GM12891 (cell line): ENCODE measurements around the gene PPP2R1B.

Source experiments
- POLR2A ChIP-seq: IDR thresholded peaks from 2 replicates; pipeline ENCODE4 v1.6.1; 2011; ENCODE audit warnings: low read depth, low read length, control low read depth
- POLR2AphosphoS5 ChIP-seq: IDR thresholded peaks from 2 replicates; pipeline ENCODE4 v1.6.1; 2011; ENCODE audit warnings: low read depth, low read length, control low read depth
- POU2F2 ChIP-seq: IDR thresholded peaks from 2 replicates; pipeline ENCODE4 v1.6.1; 2011; ENCODE audit warnings: low read depth, mild to moderate bottlenecking, control low read depth, low read length, moderate library complexity
- SPI1 ChIP-seq: IDR thresholded peaks from 2 replicates; pipeline ENCODE4 v1.6.1; 2011; ENCODE audit warnings: low read depth, low read length, control low read depth
- TAF1 ChIP-seq: IDR thresholded peaks from 2 replicates; pipeline ENCODE4 v1.6.1; 2011; ENCODE audit warnings: low read depth, low read length, control low read depth

GRCh38 chr11:111774955-111775710 lies 8.9 kb upstream of the PPP2R1B start:
- TF ChIP-seq POLR2A, result no peak
- TF ChIP-seq POLR2AphosphoS5, result no peak
- TF ChIP-seq TAF1, result no peak
- no peak for TF ChIP-seq SPI1
- no peak for TF ChIP-seq POU2F2
